ENCODE measurements around the gene NDUFA8. TPM values are rescaled to one million over a fixed set of nuclear protein-coding genes. Genes with fewer than 3 reads are reported as not detected.

Gene NDUFA8
- total RNA-seq, 1 experiment from 2014 or later, result 38.8 TPM

DNA sequence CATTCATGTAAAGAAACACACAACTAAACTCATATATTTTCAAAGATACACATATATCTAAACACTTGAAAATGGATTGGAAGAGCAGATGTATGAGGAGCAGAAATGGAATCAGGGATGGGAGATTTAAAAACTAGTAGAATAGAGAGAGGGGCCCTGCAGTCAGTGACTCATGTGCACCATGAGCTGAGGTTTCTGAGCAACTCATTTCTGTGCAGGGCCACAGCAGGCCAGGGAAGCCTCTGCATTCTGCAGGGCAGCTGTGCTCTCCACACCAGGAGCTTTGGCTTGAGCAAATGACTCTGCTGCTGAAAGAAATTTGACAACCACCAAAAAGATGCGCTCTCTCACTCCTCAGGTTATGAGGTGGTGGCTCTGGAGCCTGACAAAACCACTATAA is 42.1 kb upstream of the NDUFA8 start:
- CTCF ChIA-PET, result interaction anchor here (0.7 kb wide), 1 partner anchor 28 kb away, joined by 3 read pairs; no protein-coding TSS in a partner anchor
- Mint-ChIP-seq H3K9me3 (ENCODE audit: low read depth, unreplicated experiment) (no peaks in the 10 kb centered on the region), H3K27me3 (ENCODE audit: unreplicated experiment) (peaks cover 5% of the 10 kb centered on the region), H3K4me1 (ENCODE audit: low read depth, unreplicated experiment) (no peaks in the 10 kb centered on the region), H3K27ac (ENCODE audit: unreplicated experiment) (no peak overlapping the region), H3K36me3 (ENCODE audit: insufficient read depth, unreplicated experiment) (no peaks in the 10 kb centered on the region), H3K4me3 (ENCODE audit: low read depth, unreplicated experiment) (no peak overlapping the region)
- BruUV-seq (replicated peaks), result no TSS peak
- intact Hi-C loops (cut with micrococcal nuclease; ENCODE audit: unreplicated experiment), result no loop called here
- no peak for DNase-seq
- TF ChIP-seq, protein P1, sequence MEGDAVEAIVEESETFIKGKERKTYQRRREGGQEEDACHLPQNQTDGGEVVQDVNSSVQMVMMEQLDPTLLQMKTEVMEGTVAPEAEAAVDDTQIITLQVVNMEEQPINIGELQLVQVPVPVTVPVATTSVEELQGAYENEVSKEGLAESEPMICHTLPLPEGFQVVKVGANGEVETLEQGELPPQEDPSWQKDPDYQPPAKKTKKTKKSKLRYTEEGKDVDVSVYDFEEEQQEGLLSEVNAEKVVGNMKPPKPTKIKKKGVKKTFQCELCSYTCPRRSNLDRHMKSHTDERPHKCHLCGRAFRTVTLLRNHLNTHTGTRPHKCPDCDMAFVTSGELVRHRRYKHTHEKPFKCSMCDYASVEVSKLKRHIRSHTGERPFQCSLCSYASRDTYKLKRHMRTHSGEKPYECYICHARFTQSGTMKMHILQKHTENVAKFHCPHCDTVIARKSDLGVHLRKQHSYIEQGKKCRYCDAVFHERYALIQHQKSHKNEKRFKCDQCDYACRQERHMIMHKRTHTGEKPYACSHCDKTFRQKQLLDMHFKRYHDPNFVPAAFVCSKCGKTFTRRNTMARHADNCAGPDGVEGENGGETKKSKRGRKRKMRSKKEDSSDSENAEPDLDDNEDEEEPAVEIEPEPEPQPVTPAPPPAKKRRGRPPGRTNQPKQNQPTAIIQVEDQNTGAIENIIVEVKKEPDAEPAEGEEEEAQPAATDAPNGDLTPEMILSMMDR (IDR thresholded peaks at IDR 0.05; ENCODE audit: unreplicated experiment), result no peak

DNA sequence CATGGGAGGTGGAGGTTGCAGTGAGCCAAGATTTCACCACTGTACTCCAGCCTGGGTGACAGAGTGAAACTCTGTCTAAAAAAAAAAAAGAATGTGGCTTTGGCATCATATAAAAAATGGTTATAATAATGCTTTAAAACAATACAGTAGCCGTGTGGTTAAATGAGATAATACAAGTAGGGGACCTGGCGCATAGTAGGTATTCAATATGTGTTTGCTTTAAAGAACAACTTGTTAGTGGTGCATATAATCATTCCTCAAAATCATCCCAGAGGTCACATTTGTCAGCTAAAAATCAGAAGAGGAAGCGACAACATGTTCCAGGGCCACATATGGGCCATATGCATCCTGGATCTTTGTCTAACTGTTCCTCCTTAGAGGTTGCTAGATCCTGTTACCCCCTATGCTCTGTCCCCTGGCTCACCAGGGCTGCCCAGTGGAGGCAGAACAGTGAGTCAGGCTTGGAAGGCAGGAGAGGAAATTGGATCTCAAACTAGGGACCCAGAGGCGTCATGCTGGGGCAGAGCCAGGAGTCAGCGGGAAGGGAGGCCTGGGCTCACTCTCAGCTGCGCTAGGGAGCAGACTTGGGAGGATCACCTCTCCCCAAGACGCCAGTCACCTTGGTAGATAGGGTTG is 41.5 kb upstream of the NDUFA8 start:
- no peaks in the 10 kb centered on the region for H3K27me3 Mint-ChIP-seq (ENCODE audit: unreplicated experiment)
- no peaks in the 10 kb centered on the region for H3K36me3 Mint-ChIP-seq (ENCODE audit: insufficient read depth, unreplicated experiment)
- intact Hi-C loops (cut with micrococcal nuclease; ENCODE audit: unreplicated experiment), result no loop called here
- TF ChIP-seq, protein P1 (IDR thresholded peaks at IDR 0.05; ENCODE audit: unreplicated experiment), result no peak
- no peak for DNase-seq
- H3K9me3 Mint-ChIP-seq (ENCODE audit: low read depth, unreplicated experiment), result no peaks in the 10 kb centered on the region
- CTCF ChIA-PET, result interaction anchor here (0.7 kb wide), 1 partner anchor 28 kb away, joined by 3 read pairs; no protein-coding TSS in a partner anchor
- H3K27ac Mint-ChIP-seq (ENCODE audit: unreplicated experiment), result no peak overlapping the region
- H3K4me1 Mint-ChIP-seq (ENCODE audit: low read depth, unreplicated experiment), result no peaks in the 10 kb centered on the region
- no TSS peak for BruUV-seq (replicated peaks)
- H3K4me3 Mint-ChIP-seq (ENCODE audit: low read depth, unreplicated experiment), result no peak overlapping the region

DNA sequence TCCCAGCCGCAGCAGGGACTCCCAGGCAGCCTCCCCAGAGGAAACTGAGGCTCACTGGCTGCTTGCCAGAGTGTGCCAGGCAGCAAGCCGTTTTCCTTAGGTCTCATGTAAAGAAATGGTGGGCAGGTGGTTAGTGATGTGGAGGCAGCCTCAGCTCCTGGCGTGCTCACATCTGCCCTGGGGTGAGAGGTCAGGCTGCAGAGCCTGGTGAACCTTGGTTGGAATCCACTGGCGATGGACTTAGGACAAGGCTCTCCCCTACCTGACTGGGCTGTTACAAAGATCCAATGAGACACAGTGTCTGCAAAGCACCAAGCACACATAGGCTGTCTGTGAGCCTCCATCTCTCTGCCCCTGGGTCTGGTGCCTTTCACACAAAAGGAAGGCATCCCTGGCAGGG is 38.3 kb upstream of the NDUFA8 start:
- TF ChIP-seq, protein P1 (IDR thresholded peaks at IDR 0.05; ENCODE audit: unreplicated experiment), result no peak
- no TSS peak for BruUV-seq (replicated peaks)
- no peak for DNase-seq
- H3K4me1 Mint-ChIP-seq (ENCODE audit: low read depth, unreplicated experiment), result no peaks in the 10 kb centered on the region
- H3K9me3 Mint-ChIP-seq (ENCODE audit: low read depth, unreplicated experiment), result no peaks in the 10 kb centered on the region
- H3K27me3 Mint-ChIP-seq (ENCODE audit: unreplicated experiment), result no peaks in the 10 kb centered on the region
- H3K27ac Mint-ChIP-seq (ENCODE audit: unreplicated experiment), result no peak overlapping the region
- H3K4me3 Mint-ChIP-seq (ENCODE audit: low read depth, unreplicated experiment), result no peak overlapping the region
- intact Hi-C loops (cut with micrococcal nuclease; ENCODE audit: unreplicated experiment), result no loop called here
- CTCF ChIA-PET, result no interaction called here
- no peaks in the 10 kb centered on the region for H3K36me3 Mint-ChIP-seq (ENCODE audit: insufficient read depth, unreplicated experiment)

DNA sequence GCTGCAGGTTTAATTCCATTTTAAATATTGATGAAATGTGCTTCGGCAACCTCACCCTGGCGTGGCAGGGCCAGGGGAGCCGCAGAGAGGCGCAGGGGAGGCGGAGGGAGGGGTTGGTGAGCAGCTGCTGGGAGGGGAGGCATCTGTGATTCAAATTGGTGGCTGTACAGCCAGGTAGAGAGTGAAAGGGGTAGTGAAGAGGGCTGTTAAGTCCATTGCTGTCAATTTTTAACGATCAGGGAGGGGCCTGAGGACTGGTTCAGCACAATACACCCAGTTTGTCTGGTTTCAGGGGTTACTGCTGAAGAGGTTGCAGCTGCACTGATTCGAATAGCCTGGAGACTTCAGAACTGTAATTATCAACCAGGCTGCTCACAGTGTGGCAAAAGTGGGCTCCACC is 37.8 kb upstream of the NDUFA8 start:
- no TSS peak for BruUV-seq (replicated peaks)
- TF ChIP-seq, protein P1 (IDR thresholded peaks at IDR 0.05; ENCODE audit: unreplicated experiment), result no peak
- H3K9me3 Mint-ChIP-seq (ENCODE audit: low read depth, unreplicated experiment), result no peaks in the 10 kb centered on the region
- no peaks in the 10 kb centered on the region for H3K4me1 Mint-ChIP-seq (ENCODE audit: low read depth, unreplicated experiment)
- intact Hi-C loops (cut with micrococcal nuclease; ENCODE audit: unreplicated experiment), result no loop called here
- H3K27ac Mint-ChIP-seq (ENCODE audit: unreplicated experiment), result no peak overlapping the region
- H3K36me3 Mint-ChIP-seq (ENCODE audit: insufficient read depth, unreplicated experiment), result no peaks in the 10 kb centered on the region
- peak; percentile 18 for DNase-seq
- no peaks in the 10 kb centered on the region for H3K27me3 Mint-ChIP-seq (ENCODE audit: unreplicated experiment)
- H3K4me3 Mint-ChIP-seq (ENCODE audit: low read depth, unreplicated experiment), result no peak overlapping the region
- CTCF ChIA-PET, result no interaction called here

All from Calu3 (cell line).